GM12878 (cell line): ENCODE data around the gene UGT1A6. TPM values are rescaled to one million over a fixed set of nuclear protein-coding genes. Genes with fewer than 3 reads are reported as not detected.

ENCODE experiments used
- ATAC-seq: fragments of 200-7000 bp; cut with Tn5 transposase; 3 replicates; pipeline ENCODE4 v1.9.1; 2020; ENCODE audit warnings: mild to moderate bottlenecking, moderate library complexity
- BruUV-seq: library from RNA; stranded (reverse); fragments of 400-500 nt; replicated peaks from 2 replicates; lab custom pipeline; 2021; lab: Mats Ljungman, UMichigan
- CTCF ChIA-PET: fragments of 300-600 bp; sonication (Branson Sonifier 250); formaldehyde crosslinking; extraction: SDS; loops from one replicate; lab custom pipeline; 2021; ENCODE audit warnings: inconsistent platforms; lab: Yijun Ruan, JAX
- POLR2A ChIA-PET: fragments of 350-600 bp; formaldehyde crosslinking; extraction: SDS; loops from one replicate; lab custom pipeline; 2021; ENCODE audit warnings: inconsistent platforms; lab: Charles Lee
- RAD21 ChIA-PET: fragments of 300-600 bp; sonication (Branson Sonifier 250); formaldehyde crosslinking; loops from one replicate; lab custom pipeline; 2023; ENCODE audit warnings: antibody characterized with exemption; ENCODE audit not compliant: unreplicated experiment; lab: Charles Lee
- SMC1A ChIA-PET: fragments of 300-600 bp; sonication (Branson Sonifier 250); formaldehyde crosslinking; loops from one replicate; lab custom pipeline; 2023; ENCODE audit not compliant: unreplicated experiment, uncharacterized antibody; lab: Charles Lee
- DNase-seq: peaks from one replicate; pipeline ENCODE4 v3.0.0-alpha.2; 2011; ENCODE audit warnings: low read depth, low spot score
- FAIRE-seq: peaks from 3 replicates; lab custom pipeline; 2011; peaks lifted over from hg19 to GRCh38; lab: Jason Lieb, UNC
- H2AFZ ChIP-seq: 2 replicates; pipeline ENCODE4 v1.6.0; 2011; ENCODE audit warnings: low read depth, low read length, control low read depth; ENCODE audit not compliant: control insufficient read depth
- H3K27ac ChIP-seq: 2 replicates; pipeline ENCODE4 v1.5.1; 2011; ENCODE audit warnings: control low read depth; ENCODE audit not compliant: control insufficient read depth, insufficient read depth
- H3K27me3 ChIP-seq, 2 experiments: replicated peaks in 1 of 2; 2 replicates each; pipeline versions ENCODE4 v1.6.0 to v1.6.1; 2011; ENCODE audit warnings: low read length in 1 of 2; ENCODE audit not compliant: control insufficient read depth in 2 of 2, insufficient read depth in 2 of 2
- H3K36me3 ChIP-seq, 2 experiments: 2 replicates each; pipeline ENCODE4 v1.5.1; 2011; ENCODE audit warnings: low read length in 1 of 2; ENCODE audit not compliant: control insufficient read depth in 2 of 2, insufficient read depth in 2 of 2
- H3K4me1 ChIP-seq: 2 replicates; pipeline ENCODE4 v1.6.1; 2011; ENCODE audit warnings: mild to moderate bottlenecking, low read length, moderate library complexity, mixed read lengths; ENCODE audit not compliant: control insufficient read depth, insufficient read depth
- H3K4me2 ChIP-seq: 2 replicates; pipeline ENCODE4 v1.6.0; 2011; ENCODE audit warnings: control low read depth; ENCODE audit not compliant: control insufficient read depth, insufficient read depth
- H3K4me3 ChIP-seq: fragments of 200-600 bp; sonication (generic); 2 replicates; pipeline ENCODE4 v1.5.1; 2016
- H3K79me2 ChIP-seq: 2 replicates; pipeline ENCODE4 v1.6.0; 2011; ENCODE audit warnings: low read length; ENCODE audit not compliant: control insufficient read depth, insufficient read depth
- H3K9ac ChIP-seq: 2 replicates; pipeline ENCODE4 v1.8.0; 2011; ENCODE audit warnings: low read length, control low read depth, mixed read lengths; ENCODE audit not compliant: control insufficient read depth, insufficient read depth
- H3K9me3 ChIP-seq: replicated peaks from 3 replicates; pipeline ENCODE4 v1.5.1; 2011; ENCODE audit warnings: mild to moderate bottlenecking, low read length; ENCODE audit not compliant: control insufficient read depth, insufficient read depth
- H4K20me1 ChIP-seq: 2 replicates; pipeline ENCODE4 v1.6.0; 2011; ENCODE audit not compliant: control insufficient read depth, insufficient read depth
- ASH2L ChIP-seq: fragments of 300-600, 200-600 bp; sonication (generic); IDR thresholded peaks from 2 replicates; pipeline ENCODE4 v1.6.1; 2017; ENCODE audit warnings: low read depth, mild to moderate bottlenecking, borderline replicate concordance
- CHD2 ChIP-seq: IDR thresholded peaks from 2 replicates; pipeline ENCODE4 v1.6.1; 2011; ENCODE audit warnings: low read depth, low read length, improper control_type of control experiment, borderline replicate concordance
- DPF2 ChIP-seq: fragments of 450-650 bp; IDR thresholded peaks from 2 replicates; pipeline ENCODE4 v1.6.1; 2017; ENCODE audit warnings: mild to moderate bottlenecking
- FOS ChIP-seq: IDR thresholded peaks from 3 replicates; pipeline ENCODE4 v1.6.1; 2011; ENCODE audit warnings: borderline replicate concordance; ENCODE audit not compliant: insufficient read length; ENCODE audit errors: extremely low read depth
- IKZF2 ChIP-seq, 2 experiments: fragments of 450-650 bp; IDR thresholded peaks; 2 replicates each; pipeline ENCODE4 v1.6.1; 2017; ENCODE audit warnings: mild to moderate bottlenecking in 2 of 2, moderate library complexity in 2 of 2
- KLF5 ChIP-seq: fragments of 450-650 bp; IDR thresholded peaks from 2 replicates; pipeline ENCODE4 v1.6.1; 2014; ENCODE audit warnings: mild to moderate bottlenecking; ENCODE audit not compliant: partially characterized antibody
- MEF2A ChIP-seq: IDR thresholded peaks from 2 replicates; pipeline ENCODE4 v1.6.1; 2011; ENCODE audit warnings: low read depth, mild to moderate bottlenecking, low read length, moderate library complexity; ENCODE audit not compliant: insufficient read depth
- MTA2 ChIP-seq: fragments of 450-650 bp; IDR thresholded peaks from 2 replicates; pipeline ENCODE4 v1.6.1; 2016; ENCODE audit warnings: low read depth, mild to moderate bottlenecking, moderate library complexity
- MYC ChIP-seq: IDR thresholded peaks from 2 replicates; pipeline ENCODE4 v1.6.1; 2011; ENCODE audit warnings: mild to moderate bottlenecking, low read length, moderate library complexity, inconsistent platforms; ENCODE audit not compliant: insufficient read depth, insufficient replicate concordance, insufficient read length, severe bottlenecking
- NRF1 ChIP-seq: conservative IDR thresholded peaks from 2 replicates; pipeline ENCODE4 v1.6.1; 2011; ENCODE audit warnings: mild to moderate bottlenecking, low read depth, low read length, improper control_type of control experiment
- PAX5 ChIP-seq: IDR thresholded peaks from 2 replicates; pipeline ENCODE4 v1.6.1; 2011; ENCODE audit warnings: low read depth, low read length, borderline replicate concordance
- PAX8 ChIP-seq: fragments of 450-650 bp; IDR thresholded peaks from 2 replicates; pipeline ENCODE4 v1.6.1; 2017; ENCODE audit warnings: mild to moderate bottlenecking, moderate library complexity
- RELA ChIP-seq: fragments of 450-650 bp; IDR thresholded peaks from 2 replicates; pipeline ENCODE4 v1.8.0; 2014; ENCODE audit warnings: borderline replicate concordance; ENCODE audit not compliant: partially characterized antibody
- SIN3A ChIP-seq: IDR thresholded peaks from 2 replicates; pipeline ENCODE4 v1.6.1; 2012; ENCODE audit warnings: low read depth, low read length, improper control_type of control experiment
- SIX5 ChIP-seq: IDR thresholded peaks from 2 replicates; pipeline ENCODE4 v1.6.1; 2011; ENCODE audit warnings: mild to moderate bottlenecking, low read depth, low read length, moderate library complexity; ENCODE audit not compliant: severe bottlenecking
- STAT1 ChIP-seq: fragments of 450-650 bp; conservative IDR thresholded peaks from 2 replicates; pipeline ENCODE4 v1.6.1; 2014; ENCODE audit warnings: antibody characterized with exemption, mild to moderate bottlenecking
- ZBTB11 ChIP-seq: fragments of 450-650 bp; formaldehyde crosslinking; IDR thresholded peaks from 2 replicates; pipeline ENCODE4 v1.5.0; 2022; ENCODE audit warnings: mild to moderate bottlenecking, missing genetic modification characterization
- WGBS: methylation state at CpG from one replicate; pipeline ENCODE4 v1.1.6; 2016; ENCODE audit warnings: low lambda C conversion rate; ENCODE audit not compliant: insufficient replicate concordance, insufficient coverage; ENCODE audit errors: missing lambda C conversion rate; 5-methylcytosine and 5-hydroxymethylcytosine counted together
- in situ Hi-C: fragments of 300-500 bp; cut with MboI; formaldehyde crosslinking; loops from 9 replicates; pipeline ENCODE4 v1.14.3; 2018; ENCODE audit warnings: mixed read lengths
- intact Hi-C: fragments of 100-400 bp; cut with micrococcal nuclease; formaldehyde crosslinking; loops from one replicate; pipeline ENCODE4 v1.14.2; 2022; ENCODE audit not compliant: unreplicated experiment
- polyA plus RNA-seq, 11 experiments: library from polyadenylated mRNA; depleted of rRNA in 4 of 11; unstranded in 6 of 11; stranded (reverse) in 5 of 11; fragments of >200 nt; fragmentation: Nextera tagmentation in 4 of 11; fragmentation: Illumina TruSeq in 1 of 11; extraction: Ambion mirVana in 4 of 11; extraction: Trizol in 1 of 11; gene quantifications; 1 replicate in 1 of 11; 2 replicates in 10 of 11; pipeline versions ENCODE4 v1.2.1 to v1.2.3, GENCODE V29; 2011 to 2016; ENCODE audit warnings: inconsistent platforms in 2 of 11, missing spikeins in 2 of 11, low read depth in 1 of 11
- total RNA-seq, 4 experiments: library from RNA; depleted of rRNA in 3 of 4; stranded (reverse); fragments of >200 nt in 3 of 4; fragmentation: Illumina TruSeq in 1 of 4; extraction: Trizol in 1 of 4; gene quantifications; 2 replicates each; pipeline versions ENCODE4 v1.2.1 to v1.2.3, GENCODE V29; 2013 to 2021
- TF ChIP-seq, protein P1 (sequence below): fragments of 450-650 bp; IDR thresholded peaks from 2 replicates; pipeline ENCODE4 v1.6.1; 2017; ENCODE audit warnings: low read depth, mild to moderate bottlenecking, moderate library complexity
- TF ChIP-seq, protein P2 (sequence below): fragments of 450-650 bp; IDR thresholded peaks from 2 replicates; pipeline ENCODE4 v1.6.1; 2018; ENCODE audit warnings: mild to moderate bottlenecking, low read depth, moderate library complexity; ENCODE audit not compliant: partially characterized antibody

The UGT1A6 gene
- total and polyA plus RNA-seq, 10 of the 15 experiments (the other 5 are each of a cell fraction or from before 2014, with no cell fraction given) = not detected

DNA sequence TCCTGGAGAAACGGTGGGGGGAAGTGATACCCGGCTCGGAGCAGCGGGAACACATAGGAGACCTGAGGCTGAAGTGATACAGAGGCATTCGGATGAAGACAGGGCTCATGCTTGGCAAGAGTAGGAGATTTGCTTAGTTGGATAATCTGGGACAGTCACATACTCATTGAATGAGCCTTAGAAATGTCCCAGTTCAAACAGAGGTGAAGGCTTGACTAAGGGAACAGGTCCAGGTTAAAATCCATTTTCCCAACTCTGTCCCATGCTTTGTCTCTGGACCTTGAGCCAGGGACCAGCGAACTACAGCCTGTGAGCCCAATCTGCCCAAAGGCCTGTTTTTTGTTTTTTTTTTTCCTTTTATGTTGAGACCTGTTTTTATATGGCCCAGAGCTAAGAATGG, 1.3 kb downstream of the UGT1A6 start:
- 59% methylated on average over 6 of the region's 6 CpGs for WGBS
- no peaks in the 10 kb centered on the region for H3K9me3 ChIP-seq
- TF ChIP-seq, protein P1, sequence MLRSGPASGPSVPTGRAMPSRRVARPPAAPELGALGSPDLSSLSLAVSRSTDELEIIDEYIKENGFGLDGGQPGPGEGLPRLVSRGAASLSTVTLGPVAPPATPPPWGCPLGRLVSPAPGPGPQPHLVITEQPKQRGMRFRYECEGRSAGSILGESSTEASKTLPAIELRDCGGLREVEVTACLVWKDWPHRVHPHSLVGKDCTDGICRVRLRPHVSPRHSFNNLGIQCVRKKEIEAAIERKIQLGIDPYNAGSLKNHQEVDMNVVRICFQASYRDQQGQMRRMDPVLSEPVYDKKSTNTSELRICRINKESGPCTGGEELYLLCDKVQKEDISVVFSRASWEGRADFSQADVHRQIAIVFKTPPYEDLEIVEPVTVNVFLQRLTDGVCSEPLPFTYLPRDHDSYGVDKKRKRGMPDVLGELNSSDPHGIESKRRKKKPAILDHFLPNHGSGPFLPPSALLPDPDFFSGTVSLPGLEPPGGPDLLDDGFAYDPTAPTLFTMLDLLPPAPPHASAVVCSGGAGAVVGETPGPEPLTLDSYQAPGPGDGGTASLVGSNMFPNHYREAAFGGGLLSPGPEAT = no peak
- no peak for TF ChIP-seq PAX8
- no peak for TF ChIP-seq DPF2
- TF ChIP-seq IKZF2 (IDR thresholded peaks at IDR 0.05) = no peak
- TF ChIP-seq KLF5 = no peak
- no peak for TF ChIP-seq STAT1
- no peak for TF ChIP-seq ZBTB11 (CRISPR knock-in tag)
- no peak for TF ChIP-seq ASH2L
- TF ChIP-seq SIN3A = no peak
- TF ChIP-seq, protein P2, sequence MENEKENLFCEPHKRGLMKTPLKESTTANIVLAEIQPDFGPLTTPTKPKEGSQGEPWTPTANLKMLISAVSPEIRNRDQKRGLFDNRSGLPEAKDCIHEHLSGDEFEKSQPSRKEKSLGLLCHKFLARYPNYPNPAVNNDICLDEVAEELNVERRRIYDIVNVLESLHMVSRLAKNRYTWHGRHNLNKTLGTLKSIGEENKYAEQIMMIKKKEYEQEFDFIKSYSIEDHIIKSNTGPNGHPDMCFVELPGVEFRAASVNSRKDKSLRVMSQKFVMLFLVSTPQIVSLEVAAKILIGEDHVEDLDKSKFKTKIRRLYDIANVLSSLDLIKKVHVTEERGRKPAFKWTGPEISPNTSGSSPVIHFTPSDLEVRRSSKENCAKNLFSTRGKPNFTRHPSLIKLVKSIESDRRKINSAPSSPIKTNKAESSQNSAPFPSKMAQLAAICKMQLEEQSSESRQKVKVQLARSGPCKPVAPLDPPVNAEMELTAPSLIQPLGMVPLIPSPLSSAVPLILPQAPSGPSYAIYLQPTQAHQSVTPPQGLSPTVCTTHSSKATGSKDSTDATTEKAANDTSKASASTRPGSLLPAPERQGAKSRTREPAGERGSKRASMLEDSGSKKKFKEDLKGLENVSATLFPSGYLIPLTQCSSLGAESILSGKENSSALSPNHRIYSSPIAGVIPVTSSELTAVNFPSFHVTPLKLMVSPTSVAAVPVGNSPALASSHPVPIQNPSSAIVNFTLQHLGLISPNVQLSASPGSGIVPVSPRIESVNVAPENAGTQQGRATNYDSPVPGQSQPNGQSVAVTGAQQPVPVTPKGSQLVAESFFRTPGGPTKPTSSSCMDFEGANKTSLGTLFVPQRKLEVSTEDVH = no peak
- TF ChIP-seq MYC = no peak
- no peak for TF ChIP-seq PAX5
- TF ChIP-seq MTA2 = no peak
- TF ChIP-seq MEF2A = no peak
- TF ChIP-seq CHD2 = no peak
- no peak for TF ChIP-seq RELA
- TF ChIP-seq SIX5 = no peak
- TF ChIP-seq NRF1 = no peak
- TF ChIP-seq FOS = no peak
- RAD21 ChIA-PET = no interaction called here
- H3K36me3 ChIP-seq = no peaks in the 10 kb centered on the region
- POLR2A ChIA-PET = no interaction called here
- H3K27ac ChIP-seq = no peak overlapping the region
- SMC1A ChIA-PET = no interaction called here
- CTCF ChIA-PET = no interaction called here
- BruUV-seq = no TSS peak
- no peaks in the 10 kb centered on the region for H3K79me2 ChIP-seq
- no peaks in the 10 kb centered on the region for H3K4me1 ChIP-seq
- FAIRE-seq = no peak
- ATAC-seq = no peak
- DNase-seq = no peak
- H3K9ac ChIP-seq = no peak overlapping the region
- H3K4me2 ChIP-seq = no peak overlapping the region
- 0 out of 4 replicates have a peak, but pooled peaks cover 0 to 3% of the 10 kb centered on the region in 2 experiments for H3K27me3 ChIP-seq
- in situ Hi-C loops (no loop called here), intact Hi-C loops (no loop called here)
- no peak overlapping the region for H2AFZ ChIP-seq
- no peaks in the 10 kb centered on the region for H4K20me1 ChIP-seq
- no peak overlapping the region for H3K4me3 ChIP-seq
